HepG2 (cell line): ENCODE measurements around the gene LMX1B. TPM values are rescaled to one million over a fixed set of nuclear protein-coding genes. Genes with fewer than 3 reads are reported as not detected.

Experiments used
- ATAC-seq: fragments of 200-7000 bp; cut with Tn5 transposase; 3 replicates; pipeline ENCODE4 v1.9.1; 2020; ENCODE audit warnings: mild to moderate bottlenecking, moderate library complexity
- BruUV-seq: library from RNA; stranded (reverse); fragments of 400-500 nt; replicated peaks from 2 replicates; lab custom pipeline; 2021; lab: Mats Ljungman, UMichigan
- CTCF ChIA-PET: fragments of 300-600 bp; formaldehyde crosslinking; extraction: SDS; loops from one replicate; lab custom pipeline; 2021; ENCODE audit warnings: low total read pairs, inconsistent platforms, low intra/inter-chr PET ratio; lab: Yijun Ruan, JAX
- POLR2A ChIA-PET: fragments of 350-600 bp; sonication (Branson Sonifier 250); formaldehyde crosslinking; loops from one replicate; lab custom pipeline; 2020; ENCODE audit warnings: antibody characterized with exemption, inconsistent platforms; lab: Yijun Ruan, JAX
- DNase-seq: peaks from one replicate; pipeline ENCODE4 v3.0.0-alpha.2; 2015; ENCODE audit warnings: low spot score
- FAIRE-seq: peaks from 3 replicates; lab custom pipeline; 2011; peaks lifted over from hg19 to GRCh38; lab: Jason Lieb, UNC
- H2AFZ ChIP-seq: one replicate; pipeline ENCODE4 v1.6.1; 2011; ENCODE audit warnings: low read length, inconsistent platforms
- H3K27ac ChIP-seq: fragments of 300-600 bp; 3 replicates; pipeline ENCODE4 v1.8.0; 2011; ENCODE audit warnings: mixed run types, mild to moderate bottlenecking, mixed read lengths, low read length, inconsistent platforms; ENCODE audit not compliant: insufficient read depth; ENCODE audit errors: extremely low read length
- H3K27me3 ChIP-seq, 2 experiments: fragments of 200-600 bp in 1 of 2; 2 replicates in 1 of 2; 3 replicates in 1 of 2; pipeline versions ENCODE4 v1.6.0 to v1.8.0; 2011; ENCODE audit warnings: low read length in 2 of 2, mild to moderate bottlenecking in 2 of 2, moderate library complexity in 2 of 2, inconsistent platforms in 1 of 2; ENCODE audit not compliant: insufficient read depth in 2 of 2, control insufficient read depth in 1 of 2
- H3K36me3 ChIP-seq, 2 experiments: fragments of 200-600 bp in 1 of 2; replicated peaks in 1 of 2; 2 replicates in 1 of 2; 3 replicates in 1 of 2; pipeline versions ENCODE4 v1.5.1 to v1.8.0; 2011; ENCODE audit warnings: low read length in 2 of 2, inconsistent platforms in 1 of 2; ENCODE audit not compliant: insufficient read depth in 2 of 2, control insufficient read depth in 1 of 2
- H3K4me1 ChIP-seq: 2 replicates; pipeline ENCODE4 v1.5.1; 2012; ENCODE audit warnings: low read length, inconsistent platforms; ENCODE audit not compliant: insufficient read depth
- H3K4me2 ChIP-seq: 2 replicates; pipeline ENCODE4 v1.6.0; 2011; ENCODE audit warnings: low read depth, low read length, inconsistent platforms
- H3K4me3 ChIP-seq, 3 experiments: fragments of 200-600 bp in 1 of 3; sonication (generic), shearing (Covaris generic) in 1 of 3; replicated peaks in 1 of 3; 2 replicates each; pipeline ENCODE4 v1.5.1; 2011 to 2016; ENCODE audit warnings: low read length in 3 of 3, inconsistent platforms in 2 of 3, low read depth in 2 of 3, mild to moderate bottlenecking in 2 of 3, control low read depth in 1 of 3, mixed read lengths in 1 of 3; ENCODE audit not compliant: insufficient read depth in 1 of 3
- H3K79me2 ChIP-seq: one replicate; pipeline ENCODE4 v1.6.1; 2011; ENCODE audit warnings: low read length, inconsistent platforms; ENCODE audit not compliant: insufficient read depth
- H3K9ac ChIP-seq: 2 replicates; pipeline ENCODE4 v1.6.0; 2011; ENCODE audit warnings: mild to moderate bottlenecking, low read depth, low read length, inconsistent platforms; ENCODE audit not compliant: insufficient read depth
- H3K9me3 ChIP-seq: 2 replicates; pipeline ENCODE4 v1.5.1; 2012; ENCODE audit warnings: mild to moderate bottlenecking, low read length
- H4K20me1 ChIP-seq: 2 replicates; pipeline ENCODE4 v1.6.0; 2011; ENCODE audit warnings: inconsistent platforms, mild to moderate bottlenecking, low read length, moderate library complexity; ENCODE audit not compliant: insufficient read depth
- ATF7 ChIP-seq, 2 experiments: fragments of 450-650 bp in 1 of 2; sonication (generic) in 1 of 2; formaldehyde crosslinking in 1 of 2; IDR thresholded peaks; 2 replicates each; pipeline versions ENCODE4 v1.4.0 to v1.6.1; 2016 to 2020; ENCODE audit warnings: antibody characterized with exemption in 1 of 2, mild to moderate bottlenecking in 1 of 2, missing genetic modification reagents in 1 of 2
- ATF7-NPFF ChIP-seq: sonication (generic); formaldehyde crosslinking; IDR thresholded peaks from 2 replicates; pipeline ENCODE4 v1.8.1; 2023; ENCODE audit warnings: mild to moderate bottlenecking, low read depth, missing genetic modification reagents, moderate library complexity
- CCDC6 ChIP-seq: sonication (generic); formaldehyde crosslinking; IDR thresholded peaks from 2 replicates; pipeline ENCODE4 v1.8.1; 2022; ENCODE audit warnings: mild to moderate bottlenecking, missing genetic modification reagents, moderate library complexity
- DDIT3 ChIP-seq: sonication (generic); formaldehyde crosslinking; IDR thresholded peaks from 2 replicates; pipeline ENCODE4 v1.4.0; 2020; ENCODE audit warnings: mild to moderate bottlenecking, missing genetic modification reagents
- GABPB1 ChIP-seq: IDR thresholded peaks from 2 replicates; pipeline ENCODE4 v1.6.1; 2016; ENCODE audit warnings: mild to moderate bottlenecking, missing genetic modification reagents, moderate library complexity, missing compliant biosample characterization
- KAT2B ChIP-seq: fragments of 150-350 bp; IDR thresholded peaks from 2 replicates; pipeline ENCODE4 v1.6.1; 2014; ENCODE audit warnings: low read depth, low read length, borderline replicate concordance
- ZNF644 ChIP-seq: IDR thresholded peaks from 2 replicates; pipeline ENCODE4 v1.6.1; 2016; ENCODE audit warnings: low read depth
- ZNF781 ChIP-seq: sonication (generic); formaldehyde crosslinking; IDR thresholded peaks from 2 replicates; pipeline ENCODE4 v1.5.1; 2020; ENCODE audit warnings: borderline replicate concordance, mild to moderate bottlenecking, missing genetic modification reagents; ENCODE audit errors: not compliant biosample characterization
- ZSCAN29 ChIP-seq: sonication (generic); formaldehyde crosslinking; conservative IDR thresholded peaks from 2 replicates; pipeline ENCODE4 v1.4.0; 2020; ENCODE audit warnings: mild to moderate bottlenecking, missing genetic modification reagents
- WGBS: methylation state at CpG from one replicate; pipeline ENCODE4 v1.1.6; 2017; ENCODE audit warnings: low lambda C conversion rate; 5-methylcytosine and 5-hydroxymethylcytosine counted together
- in situ Hi-C: cut with HindIII; loops from 2 replicates; pipeline ENCODE4 v1.10.0; 2017; ENCODE audit warnings: low pct_unique_long_range_greater_than_20kb; ENCODE audit not compliant: extremely low pct_ligation_motif_present
- intact Hi-C: fragments of 100-400 bp; cut with micrococcal nuclease; formaldehyde crosslinking; loops from one replicate; pipeline ENCODE4 v1.10.0; 2022; ENCODE audit not compliant: unreplicated experiment
- polyA plus RNA-seq, 8 experiments: library from polyadenylated mRNA; depleted of rRNA in 3 of 8; stranded (reverse) in 7 of 8; unstranded in 1 of 8; fragments of >200 nt; fragmentation: Illumina TruSeq in 4 of 8; extraction: Trizol in 4 of 8; gene quantifications; 2 replicates each; pipeline versions ENCODE4 v1.2.1 to v1.2.3, GENCODE V29; 2011 to 2016; ENCODE audit warnings: low read depth in 4 of 8, missing spikeins in 1 of 8, mixed read lengths in 1 of 8; ENCODE audit not compliant: insufficient read depth in 1 of 8
- total RNA-seq, 5 experiments: library from RNA; depleted of rRNA; stranded (reverse); fragments of >200 nt; fragmentation: Illumina TruSeq; extraction: Trizol; gene quantifications; 2 replicates each; pipeline ENCODE4 v1.2.3, GENCODE V29; 2016; ENCODE audit warnings: low read depth in 1 of 5

LMX1B gene
- total and polyA plus RNA-seq, 2 of the 13 experiments (the other 11 are each of a cell fraction or from before 2014, with no cell fraction given), result not detected

DNA sequence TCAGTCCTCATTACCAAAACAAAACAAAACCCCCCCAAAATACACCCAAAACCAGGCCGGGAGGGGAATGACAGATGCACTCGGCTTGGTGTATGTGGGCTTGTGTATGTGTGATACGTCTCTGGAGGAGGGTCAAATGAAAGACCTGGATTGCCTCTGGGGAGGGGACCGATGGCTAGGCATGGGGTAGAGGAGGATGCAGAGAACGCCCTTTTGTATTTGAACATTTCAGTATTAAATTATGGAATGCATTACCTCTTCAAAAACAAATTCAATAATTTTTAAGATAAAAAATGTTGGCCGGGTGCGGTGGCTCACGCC is 61.4 kb downstream of the LMX1B start:
- Histone ChIP-seq H3K4me1 (no peaks in the 10 kb centered on the region), H3K79me2 (no peaks in the 10 kb centered on the region), H3K9ac (no peak overlapping the region), H3K36me3 (no peaks in the 10 kb centered on the region), H3K27me3 (peaks cover 13 to 70% of the 10 kb centered on the region in 2 experiments), H2AFZ (no peak overlapping the region), H3K4me2 (no peak overlapping the region), H3K4me3 (no peak overlapping the region), H4K20me1 (no peaks in the 10 kb centered on the region), H3K27ac (no peak overlapping the region), H3K9me3 (no peaks in the 10 kb centered on the region)
- no peak for TF ChIP-seq DDIT3 (CRISPR knock-in tag)
- no peak for TF ChIP-seq ATF7-NPFF (CRISPR knock-in tag)
- no peak for TF ChIP-seq CCDC6 (CRISPR knock-in tag)
- no peak for TF ChIP-seq GABPB1 (CRISPR knock-in tag)
- no peak for TF ChIP-seq KAT2B
- TF ChIP-seq ZSCAN29 (CRISPR knock-in tag), result no peak
- no peak for TF ChIP-seq ATF7 (IDR thresholded peaks at IDR 0.05)
- no peak for TF ChIP-seq ATF7 (CRISPR knock-in tag; IDR thresholded peaks at IDR 0.05)
- no peak for TF ChIP-seq ZNF644
- TF ChIP-seq ZNF781 (CRISPR knock-in tag), result no peak
- intact Hi-C loops, result no loop called here
- in situ Hi-C loops, result no loop called here
- DNase-seq, result no peak
- BruUV-seq, result no TSS peak
- CTCF ChIA-PET, result no interaction called here
- WGBS, result 59% methylated on average over 8 of the region's 8 CpGs
- FAIRE-seq, result no peak
- ATAC-seq, result no peak
- POLR2A ChIA-PET, result no interaction called here
